Upper lobe of right lung (tissue), 1 donor: ENCODE measurements around the gene VSIR. TPM values are rescaled to one million over a fixed set of nuclear protein-coding genes. Genes with fewer than 3 reads are reported as not detected.
A peak's percentile ranks its signal among the peaks of the same experiment; 100 is the strongest.

Source experiments
- ATAC-seq: fragments of 200-7000 bp; cut with Tn5 transposase; one replicate; pipeline ENCODE4 v1.9.1; 2020; ENCODE audit warnings: mild to moderate bottlenecking, moderate library complexity
- DNase-seq: peaks from one replicate; pipeline ENCODE4 v3.0.0-alpha.2; 2020
- H3K27ac ChIP-seq: fragments of 200-600 bp; one replicate; pipeline ENCODE4 v1.8.0; 2022
- H3K27me3 ChIP-seq: fragments of 200-600 bp; one replicate; pipeline ENCODE4 v1.8.0; 2022; ENCODE audit warnings: mild to moderate bottlenecking
- H3K36me3 ChIP-seq: fragments of 200-600 bp; one replicate; pipeline ENCODE4 v1.8.0; 2022
- H3K4me1 ChIP-seq: fragments of 200-600 bp; one replicate; pipeline ENCODE4 v1.8.0; 2022
- H3K4me3 ChIP-seq: fragments of 200-600 bp; one replicate; pipeline ENCODE4 v1.8.0; 2022; ENCODE audit warnings: mild to moderate bottlenecking
- H3K9me3 ChIP-seq: fragments of 200-600 bp; one replicate; pipeline ENCODE4 v1.8.0; 2022
- CTCF ChIP-seq: fragments of 200-600 bp; IDR thresholded peaks from one replicate; pipeline ENCODE4 v1.8.0; 2022; ENCODE audit warnings: antibody characterized with exemption
- intact Hi-C: fragments of 100-400 bp; cut with DNase I; formaldehyde crosslinking; loops from one replicate; pipeline ENCODE4 v1.11.0; 2022
- long read RNA-seq: library from polyadenylated mRNA; unstranded; transcript quantifications from one replicate; pipeline ENCODE4 v2.0.0, GENCODE V29; 2021
- total RNA-seq: library from RNA; stranded (reverse); fragmentation: NEBNext Ultra II Directional; extraction: Animal tissue kit (Norgen Biotek cat#: 25700); gene quantifications from one replicate; pipeline ENCODE4 v1.2.1, GENCODE V29; 2021
- donor health status: DM: no; HTN: yes; CAD: no; lungs with severe emphysema.

VSIR gene
- 128 TPM for total RNA-seq
- long read RNA-seq, full-length matches to known transcripts, result 191 of 251 reads
- long read RNA-seq, partial matches to known transcripts, result 10 of 251 reads
- long read RNA-seq, other reads (novel, unspliced or antisense), result 50 of 251 reads

GRCh38 chr10:71773221-71773971, at the start of gene VSIR:
VSIR (minus strand) TSS chr10:71773520; CDS start chr10:71773439, 81 bp downstream.
- DNase-seq, result peak; percentile 95
- no peaks in the 10 kb centered on the region for H3K27me3 ChIP-seq
- TF ChIP-seq CTCF, result peak; percentile 83
- H3K36me3 ChIP-seq, result no peaks in the 10 kb centered on the region
- no peaks in the 10 kb centered on the region for H3K9me3 ChIP-seq
- H3K27ac ChIP-seq, result peak within 1 kb of the TSS; percentile 90
- H3K4me1 ChIP-seq, result peaks cover 72% of the 10 kb centered on the region
- H3K4me3 ChIP-seq, result peak within 1 kb of the TSS; percentile 70
- intact Hi-C loops, result no loop called here
- peak; percentile 92 for ATAC-seq

DNA sequence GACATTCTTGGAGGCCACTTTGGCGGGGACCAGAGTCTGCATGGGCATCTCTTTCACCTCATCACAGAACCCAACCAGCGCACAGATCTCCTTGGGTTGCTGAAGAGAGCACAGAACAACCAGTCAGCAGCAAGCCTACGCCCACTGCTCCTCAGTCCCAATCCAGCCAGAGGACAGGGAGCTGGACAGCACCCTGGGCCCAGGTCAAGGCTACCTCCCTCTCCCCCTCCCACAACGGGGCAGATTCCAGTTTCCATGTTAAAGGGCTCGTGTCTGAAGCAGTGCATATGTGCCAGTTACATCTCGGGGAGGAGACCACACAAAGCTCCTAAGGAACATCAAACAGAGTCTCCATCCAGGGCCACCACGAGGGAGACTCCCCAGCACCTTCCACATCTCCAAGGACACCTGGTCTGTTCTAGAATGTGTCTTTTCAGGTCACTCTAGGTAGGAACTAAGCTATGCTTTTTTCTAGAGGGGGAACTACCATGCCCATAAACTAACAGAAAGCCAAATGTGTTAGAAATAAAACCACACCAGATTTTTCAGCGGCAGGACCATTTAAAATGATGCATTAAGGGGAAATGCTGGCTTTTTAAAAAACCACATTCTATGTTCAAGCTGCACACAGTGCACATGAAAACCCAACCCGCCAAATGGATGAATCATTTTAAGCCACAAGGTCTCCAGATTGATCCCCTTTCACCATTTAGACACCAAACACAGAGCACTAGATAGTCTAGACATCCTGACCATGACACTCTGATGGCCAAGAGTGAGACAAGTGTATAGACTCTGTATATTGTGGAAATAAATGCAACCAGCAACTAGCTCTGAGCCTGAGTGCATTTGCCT, 48.8 kb upstream of the VSIR start:
- no peak for ATAC-seq
- no peak overlapping the region for H3K4me3 ChIP-seq
- intact Hi-C loops, result no loop called here
- H3K27ac ChIP-seq, result no peak overlapping the region
- no peaks in the 10 kb centered on the region for H3K27me3 ChIP-seq
- H3K36me3 ChIP-seq, result peaks cover 100% of the 10 kb centered on the region
- no peak for TF ChIP-seq CTCF
- no peak for DNase-seq
- H3K4me1 ChIP-seq, result peaks cover 6% of the 10 kb centered on the region
- H3K9me3 ChIP-seq, result no peaks in the 10 kb centered on the region

DNA sequence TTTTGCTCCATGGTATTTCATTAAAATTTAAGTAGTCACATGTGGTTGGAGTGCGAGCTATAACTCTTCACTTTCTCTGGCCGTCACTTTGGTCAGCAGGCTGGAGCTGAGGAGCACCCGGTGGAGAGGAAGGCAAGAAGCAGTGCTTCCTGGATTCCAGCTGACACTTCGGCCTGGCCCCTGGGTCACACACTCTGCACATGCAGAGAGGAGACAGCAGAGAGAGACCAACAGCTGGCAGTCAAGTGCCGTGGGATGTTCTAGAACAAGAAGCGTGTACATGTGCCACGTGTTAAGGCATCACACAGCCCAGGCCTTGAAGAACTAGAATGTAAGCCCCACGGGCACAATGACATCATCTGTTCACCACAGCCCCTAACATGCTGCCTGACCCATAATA, 47.6 kb upstream of the VSIR start:
- Histone ChIP-seq H3K4me3 (no peak overlapping the region), H3K4me1 (peaks cover 6% of the 10 kb centered on the region), H3K27ac (no peak overlapping the region), H3K27me3 (no peaks in the 10 kb centered on the region), H3K36me3 (peaks cover 100% of the 10 kb centered on the region), H3K9me3 (no peaks in the 10 kb centered on the region)
- intact Hi-C loops, result no loop called here
- TF ChIP-seq CTCF, result no peak
- ATAC-seq, result no peak
- no peak for DNase-seq

GRCh38 chr10:71819985-71820384, 46.7 kb upstream of the VSIR start:
- TF ChIP-seq CTCF, result no peak
- H3K4me3 ChIP-seq, result no peak overlapping the region
- H3K4me1 ChIP-seq, result peaks cover 6% of the 10 kb centered on the region
- DNase-seq (no peak), ATAC-seq (no peak)
- no peaks in the 10 kb centered on the region for H3K27me3 ChIP-seq
- peaks cover 99% of the 10 kb centered on the region for H3K36me3 ChIP-seq
- no peaks in the 10 kb centered on the region for H3K9me3 ChIP-seq
- intact Hi-C loops, result loop anchor here (10.0 kb wide), 1 partner anchor 435 kb away; no protein-coding TSS in a partner anchor
- H3K27ac ChIP-seq, result no peak overlapping the region

DNA sequence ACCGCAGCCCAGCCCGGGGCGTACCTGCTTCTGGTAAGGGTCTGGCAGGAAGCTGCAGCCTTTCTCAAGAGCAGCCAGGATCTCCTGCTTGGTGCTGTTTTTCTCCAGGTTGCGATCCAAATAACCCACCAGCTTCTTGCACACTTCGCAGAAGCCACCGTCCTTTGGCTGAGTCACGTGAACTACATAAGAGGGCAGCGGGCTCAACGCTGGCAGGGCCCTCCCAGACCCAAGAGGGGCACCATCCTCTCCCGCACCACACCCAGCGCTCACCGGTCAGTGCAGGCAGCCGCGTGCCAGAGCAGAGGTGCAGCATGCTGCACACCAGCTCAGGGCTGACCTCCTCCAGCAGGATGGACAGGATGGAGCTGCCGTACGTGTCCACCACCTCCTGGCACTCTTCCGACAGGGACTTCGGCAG, 46.1 kb upstream of the VSIR start:
- no peaks in the 10 kb centered on the region for H3K9me3 ChIP-seq
- ATAC-seq (no peak), DNase-seq (no peak)
- intact Hi-C loops, result loop anchor here (10.0 kb wide), 1 partner anchor 435 kb away; no protein-coding TSS in a partner anchor
- H3K36me3 ChIP-seq, result peaks cover 94% of the 10 kb centered on the region
- H3K4me1 ChIP-seq, result peaks cover 6% of the 10 kb centered on the region
- no peak overlapping the region for H3K4me3 ChIP-seq
- TF ChIP-seq CTCF, result no peak
- no peaks in the 10 kb centered on the region for H3K27me3 ChIP-seq
- H3K27ac ChIP-seq, result no peak overlapping the region
